Liver (tissue), 9 donors: Measurements from ENCODE around the gene SPATA22. TPM values are rescaled to one million over a fixed set of nuclear protein-coding genes. Genes with fewer than 3 reads are reported as not detected.

ENCODE experiments used
- DNase-seq: peaks from one replicate; pipeline ENCODE4 v3.0.0-alpha.2; 2017; ENCODE audit warnings: low spot score
- H3K27ac ChIP-seq, 2 donors: one replicate each; pipeline ENCODE4 v1.7.0; 2013; ENCODE audit warnings: inconsistent platforms in 2 of 2, low read length in 2 of 2, control low read depth in 1 of 2, low read depth in 1 of 2, mild to moderate bottlenecking in 1 of 2
- H3K27me3 ChIP-seq, 4 donors: one replicate each; pipeline versions ENCODE4 v1.6.1 to v1.7.0; 2013; ENCODE audit warnings: low read length in 3 of 4, inconsistent platforms in 1 of 4, mild to moderate bottlenecking in 1 of 4, moderate library complexity in 1 of 4; ENCODE audit not compliant: control insufficient read depth in 4 of 4, insufficient read depth in 4 of 4
- H3K36me3 ChIP-seq, 4 donors: one replicate each; pipeline versions ENCODE4 v1.6.1 to v1.7.0; 2013; ENCODE audit warnings: low read length in 3 of 4, mild to moderate bottlenecking in 3 of 4, low read depth in 1 of 4, moderate library complexity in 1 of 4; ENCODE audit not compliant: control insufficient read depth in 4 of 4, insufficient read depth in 3 of 4
- H3K4me1 ChIP-seq, 4 donors: one replicate each; pipeline versions ENCODE4 v1.6.1 to v1.7.0; 2013; ENCODE audit warnings: low read length in 3 of 4, mild to moderate bottlenecking in 3 of 4, moderate library complexity in 1 of 4; ENCODE audit not compliant: control insufficient read depth in 4 of 4, insufficient read depth in 4 of 4
- H3K4me3 ChIP-seq, 3 donors: one replicate each; pipeline versions ENCODE4 v1.6.1 to v1.7.0; 2013; ENCODE audit warnings: low read length in 3 of 3, control low read depth in 1 of 3, low read depth in 1 of 3, mild to moderate bottlenecking in 1 of 3
- H3K9ac ChIP-seq, 2 donors: one replicate each; pipeline ENCODE4 v1.7.0; 2013; ENCODE audit warnings: low read length in 2 of 2, mild to moderate bottlenecking in 2 of 2, moderate library complexity in 2 of 2, control low read depth in 1 of 2, low read depth in 1 of 2
- H3K9me3 ChIP-seq, 4 donors: one replicate each; pipeline versions ENCODE4 v1.6.1 to v1.7.0; 2013; ENCODE audit warnings: low read length in 3 of 4; ENCODE audit not compliant: control insufficient read depth in 4 of 4
- CTCF ChIP-seq: fragments of 150-350 bp; IDR thresholded peaks from 2 replicates; pipeline ENCODE4 v1.5.1; 2017; ENCODE audit warnings: improper control_type of control experiment, low read depth, low read length; ENCODE audit not compliant: missing input control
- EGR1 ChIP-seq, 2 donors: IDR thresholded peaks; 2 replicates each; pipeline ENCODE4 v1.6.1; 2016 to 2018; ENCODE audit warnings: antibody characterized with exemption in 2 of 2, low read depth in 2 of 2
- FOXA1 ChIP-seq: IDR thresholded peaks from 2 replicates; pipeline ENCODE4 v1.6.1; 2016; ENCODE audit warnings: antibody characterized with exemption
- FOXA2 ChIP-seq: IDR thresholded peaks from 2 replicates; pipeline ENCODE4 v1.6.1; 2016; ENCODE audit warnings: antibody characterized with exemption
- GABPA ChIP-seq, 2 donors: IDR thresholded peaks in 1 of 2; conservative IDR thresholded peaks in 1 of 2; 2 replicates each; pipeline ENCODE4 v1.6.1; 2016; ENCODE audit warnings: antibody characterized with exemption in 2 of 2, mild to moderate bottlenecking in 1 of 2, moderate library complexity in 1 of 2
- HNF4A ChIP-seq, 2 donors: conservative IDR thresholded peaks; 2 replicates each; pipeline ENCODE4 v1.6.1; 2016; ENCODE audit warnings: antibody characterized with exemption in 2 of 2, mild to moderate bottlenecking in 2 of 2
- HNF4G ChIP-seq: IDR thresholded peaks from 2 replicates; pipeline ENCODE4 v1.6.1; 2016; ENCODE audit warnings: antibody characterized with exemption
- JUND ChIP-seq, 2 donors: IDR thresholded peaks; 2 replicates each; pipeline ENCODE4 v1.6.1; 2016; ENCODE audit warnings: antibody characterized with exemption in 2 of 2
- NR2F2 ChIP-seq: IDR thresholded peaks from 2 replicates; pipeline ENCODE4 v1.6.1; 2016; ENCODE audit warnings: antibody characterized with exemption
- RAD21 ChIP-seq, 2 donors: IDR thresholded peaks; 2 replicates each; pipeline ENCODE4 v1.6.1; 2016; ENCODE audit warnings: antibody characterized with exemption in 2 of 2, mild to moderate bottlenecking in 2 of 2
- RXRA ChIP-seq, 2 donors: IDR thresholded peaks; 2 replicates each; pipeline ENCODE4 v1.6.1; 2017 to 2018; ENCODE audit warnings: antibody characterized with exemption in 2 of 2, mild to moderate bottlenecking in 1 of 2
- SP1 ChIP-seq: IDR thresholded peaks from 2 replicates; pipeline ENCODE4 v1.6.1; 2018; ENCODE audit warnings: antibody characterized with exemption, mild to moderate bottlenecking
- TAF1 ChIP-seq: conservative IDR thresholded peaks from 2 replicates; pipeline ENCODE4 v1.6.1; 2016; ENCODE audit warnings: antibody characterized with exemption, mild to moderate bottlenecking
- YY1 ChIP-seq: IDR thresholded peaks from 2 replicates; pipeline ENCODE4 v1.6.1; 2016; ENCODE audit warnings: antibody characterized with exemption, mild to moderate bottlenecking
- ZBTB33 ChIP-seq: IDR thresholded peaks from 2 replicates; pipeline ENCODE4 v1.6.1; 2016; ENCODE audit warnings: antibody characterized with exemption
- WGBS: extraction: QIAGEN DNeasy Blood & Tissue Kit; methylation state at CpG from one replicate; pipeline ENCODE4 v1.1.7; 2013; 5-methylcytosine and 5-hydroxymethylcytosine counted together
- polyA plus RNA-seq, 2 donors: library from polyadenylated mRNA; stranded (reverse) in 1 of 2; unstranded in 1 of 2; fragments of 200-250 nt in 1 of 2; fragments of >200 nt in 1 of 2; fragmentation: Nextera tagmentation in 1 of 2; extraction: Ambion mirVana in 1 of 2; gene quantifications; one replicate each; pipeline versions ENCODE4 v1.2.1 to v1.2.3, GENCODE V29; 2013 to 2015
- total RNA-seq, 2 donors: library from RNA; depleted of rRNA; stranded (reverse); fragments of >200 nt; gene quantifications; one replicate each; pipeline ENCODE4 v1.2.3, GENCODE V29; 2014
- TF ChIP-seq, protein P1 (sequence below): IDR thresholded peaks from 2 replicates; pipeline ENCODE4 v1.6.1; 2016; ENCODE audit warnings: antibody characterized with exemption
- TF ChIP-seq, protein P2 (sequence below): IDR thresholded peaks from 2 replicates; pipeline ENCODE4 v1.6.1; 2016; ENCODE audit warnings: antibody characterized with exemption, mild to moderate bottlenecking
- TF ChIP-seq, protein P3 (sequence below): IDR thresholded peaks from 2 replicates; pipeline ENCODE4 v1.6.1; 2016; ENCODE audit warnings: antibody characterized with exemption
- donor health status: healthy.
- donor health status: healthy.
- donor health status: healthy.
- donor health status: healthy.
- donor health status: healthy.

SPATA22 gene
- total and polyA plus RNA-seq, 4 donors: 0.19 to 0.89 (median 0.42) TPM; not detected in 1

DNA sequence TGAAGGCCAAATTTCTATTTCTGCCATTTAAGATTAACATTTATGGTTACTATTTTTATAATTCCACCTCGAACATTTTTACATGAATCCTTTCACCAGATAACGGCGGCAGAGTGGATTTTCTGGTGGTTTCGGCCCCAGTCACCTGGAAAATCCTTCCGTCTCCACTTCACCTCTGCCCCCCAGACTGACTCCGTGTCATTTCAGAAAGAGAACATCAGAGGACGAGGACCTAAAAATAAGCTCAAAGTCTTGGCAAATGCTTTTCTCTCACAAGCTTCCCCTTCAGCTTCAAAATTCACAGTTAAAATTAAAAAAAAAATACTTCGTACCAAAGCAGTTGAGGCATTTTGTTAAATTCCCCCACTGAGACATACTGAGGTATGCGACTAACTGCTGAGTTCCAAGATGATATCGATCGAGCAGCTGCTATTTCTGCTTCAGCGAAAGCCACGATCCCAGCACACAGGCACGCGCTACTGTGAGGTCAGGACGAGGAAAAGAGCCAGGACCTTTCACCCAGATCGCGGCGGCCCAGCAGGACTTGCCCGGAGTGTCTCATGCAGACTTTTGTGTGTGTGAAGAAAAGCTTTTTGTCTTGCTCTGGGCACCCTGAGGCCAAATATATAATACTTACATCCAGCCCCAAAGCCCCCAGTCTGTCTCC, 41.0 kb upstream of the SPATA22 start:
- WGBS: 44% methylated on average over 20 of the region's 20 CpGs
- Histone ChIP-seq H3K9me3 (no peaks in the 10 kb centered on the region), H3K36me3 (peaks cover 0 to 2% (median 0%) of the 10 kb centered on the region in 4 donors), H3K4me3 (peak overlapping the region in 1 of 3 donors; percentile 8), H3K4me1 (peaks cover 5 to 20% (median 10%) of the 10 kb centered on the region in 4 donors), H3K27me3 (no peaks in the 10 kb centered on the region), H3K9ac (peak overlapping the region in 1 of 2 donors; percentile 90), H3K27ac (peak overlapping the region; percentile 23 to 34)
- TF ChIP-seq YY1 (peak; percentile 66), ZBTB33 (peak; percentile 52), GABPA (IDR thresholded peaks at IDR 0.05 in 1 of 2, conservative IDR thresholded peaks at IDR 0.05 in 1 of 2) (no peak), TAF1 (no peak), FOXA1 (no peak), JUND (IDR thresholded peaks at IDR 0.05) (peak; percentile 55 to 74), EGR1 (IDR thresholded peaks at IDR 0.05; ENCODE audit: low read depth in 2 of 2) (no peak), SP1 (peak; percentile 89), NR2F2 (peak; percentile 49), RAD21 (IDR thresholded peaks at IDR 0.05) (peak; percentile 44 to 61), RXRA (IDR thresholded peaks at IDR 0.05) (peak; percentile 90 to 91), FOXA2 (no peak), HNF4G (no peak), HNF4A (conservative IDR thresholded peaks at IDR 0.05) (peak; percentile 56), CTCF (no peak)
- TF ChIP-seq, protein P1, sequence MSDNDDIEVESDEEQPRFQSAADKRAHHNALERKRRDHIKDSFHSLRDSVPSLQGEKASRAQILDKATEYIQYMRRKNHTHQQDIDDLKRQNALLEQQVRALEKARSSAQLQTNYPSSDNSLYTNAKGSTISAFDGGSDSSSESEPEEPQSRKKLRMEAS: peak; percentile 71
- TF ChIP-seq, protein P2, sequence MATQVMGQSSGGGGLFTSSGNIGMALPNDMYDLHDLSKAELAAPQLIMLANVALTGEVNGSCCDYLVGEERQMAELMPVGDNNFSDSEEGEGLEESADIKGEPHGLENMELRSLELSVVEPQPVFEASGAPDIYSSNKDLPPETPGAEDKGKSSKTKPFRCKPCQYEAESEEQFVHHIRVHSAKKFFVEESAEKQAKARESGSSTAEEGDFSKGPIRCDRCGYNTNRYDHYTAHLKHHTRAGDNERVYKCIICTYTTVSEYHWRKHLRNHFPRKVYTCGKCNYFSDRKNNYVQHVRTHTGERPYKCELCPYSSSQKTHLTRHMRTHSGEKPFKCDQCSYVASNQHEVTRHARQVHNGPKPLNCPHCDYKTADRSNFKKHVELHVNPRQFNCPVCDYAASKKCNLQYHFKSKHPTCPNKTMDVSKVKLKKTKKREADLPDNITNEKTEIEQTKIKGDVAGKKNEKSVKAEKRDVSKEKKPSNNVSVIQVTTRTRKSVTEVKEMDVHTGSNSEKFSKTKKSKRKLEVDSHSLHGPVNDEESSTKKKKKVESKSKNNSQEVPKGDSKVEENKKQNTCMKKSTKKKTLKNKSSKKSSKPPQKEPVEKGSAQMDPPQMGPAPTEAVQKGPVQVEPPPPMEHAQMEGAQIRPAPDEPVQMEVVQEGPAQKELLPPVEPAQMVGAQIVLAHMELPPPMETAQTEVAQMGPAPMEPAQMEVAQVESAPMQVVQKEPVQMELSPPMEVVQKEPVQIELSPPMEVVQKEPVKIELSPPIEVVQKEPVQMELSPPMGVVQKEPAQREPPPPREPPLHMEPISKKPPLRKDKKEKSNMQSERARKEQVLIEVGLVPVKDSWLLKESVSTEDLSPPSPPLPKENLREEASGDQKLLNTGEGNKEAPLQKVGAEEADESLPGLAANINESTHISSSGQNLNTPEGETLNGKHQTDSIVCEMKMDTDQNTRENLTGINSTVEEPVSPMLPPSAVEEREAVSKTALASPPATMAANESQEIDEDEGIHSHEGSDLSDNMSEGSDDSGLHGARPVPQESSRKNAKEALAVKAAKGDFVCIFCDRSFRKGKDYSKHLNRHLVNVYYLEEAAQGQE: peak; percentile 61
- TF ChIP-seq, protein P3, sequence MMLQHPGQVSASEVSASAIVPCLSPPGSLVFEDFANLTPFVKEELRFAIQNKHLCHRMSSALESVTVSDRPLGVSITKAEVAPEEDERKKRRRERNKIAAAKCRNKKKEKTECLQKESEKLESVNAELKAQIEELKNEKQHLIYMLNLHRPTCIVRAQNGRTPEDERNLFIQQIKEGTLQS: no peak
- peak; percentile 62 for DNase-seq
